Lower lobe of right lung (tissue), 2 donors: ENCODE measurements around the gene CCND1. TPM values are rescaled to one million over a fixed set of nuclear protein-coding genes. Genes with fewer than 3 reads are reported as not detected.
A peak's percentile ranks its signal among the peaks of the same experiment; 100 is the strongest.

Experiments
- ATAC-seq, 2 donors: fragments of 200-7000 bp; cut with Tn5 transposase; one replicate each; pipeline ENCODE4 v1.9.1; 2020 to 2022; ENCODE audit warnings: mild to moderate bottlenecking in 2 of 2, moderate library complexity in 2 of 2
- DNase-seq: peaks from one replicate; pipeline ENCODE4 v3.0.0-alpha.2; 2020
- H3K27ac ChIP-seq: fragments of 200-600 bp; one replicate; pipeline ENCODE4 v1.8.0; 2022
- H3K27me3 ChIP-seq: fragments of 200-600 bp; one replicate; pipeline ENCODE4 v1.8.0; 2022; ENCODE audit warnings: low read depth
- H3K36me3 ChIP-seq: fragments of 200-600 bp; one replicate; pipeline ENCODE4 v1.8.0; 2022; ENCODE audit warnings: mild to moderate bottlenecking
- H3K4me1 ChIP-seq: fragments of 200-600 bp; one replicate; pipeline ENCODE4 v1.8.0; 2022
- H3K4me3 ChIP-seq: fragments of 200-600 bp; one replicate; pipeline ENCODE4 v1.8.0; 2022; ENCODE audit warnings: mild to moderate bottlenecking
- H3K9me3 ChIP-seq: fragments of 200-600 bp; one replicate; pipeline ENCODE4 v1.8.0; 2022
- intact Hi-C: fragments of 100-400 bp; cut with DNase I; formaldehyde crosslinking; loops from one replicate; pipeline ENCODE4 v1.11.0; 2022
- total RNA-seq: library from RNA; stranded (reverse); fragmentation: NEBNext Ultra II Directional; extraction: Animal tissue kit (Norgen Biotek cat#: 25700); gene quantifications from one replicate; pipeline ENCODE4 v1.2.1, GENCODE V29; 2021
- TF ChIP-seq, protein P1 (sequence below): fragments of 200-600 bp; IDR thresholded peaks from one replicate; pipeline ENCODE4 v1.8.0; 2022; ENCODE audit warnings: antibody characterized with exemption, mild to moderate bottlenecking
- donor health status: DM: no; HTN: yes; CAD: no; lungs with severe emphysema.

CCND1 gene
- total RNA-seq, 1 donor from 2014 or later = 202 TPM

DNA sequence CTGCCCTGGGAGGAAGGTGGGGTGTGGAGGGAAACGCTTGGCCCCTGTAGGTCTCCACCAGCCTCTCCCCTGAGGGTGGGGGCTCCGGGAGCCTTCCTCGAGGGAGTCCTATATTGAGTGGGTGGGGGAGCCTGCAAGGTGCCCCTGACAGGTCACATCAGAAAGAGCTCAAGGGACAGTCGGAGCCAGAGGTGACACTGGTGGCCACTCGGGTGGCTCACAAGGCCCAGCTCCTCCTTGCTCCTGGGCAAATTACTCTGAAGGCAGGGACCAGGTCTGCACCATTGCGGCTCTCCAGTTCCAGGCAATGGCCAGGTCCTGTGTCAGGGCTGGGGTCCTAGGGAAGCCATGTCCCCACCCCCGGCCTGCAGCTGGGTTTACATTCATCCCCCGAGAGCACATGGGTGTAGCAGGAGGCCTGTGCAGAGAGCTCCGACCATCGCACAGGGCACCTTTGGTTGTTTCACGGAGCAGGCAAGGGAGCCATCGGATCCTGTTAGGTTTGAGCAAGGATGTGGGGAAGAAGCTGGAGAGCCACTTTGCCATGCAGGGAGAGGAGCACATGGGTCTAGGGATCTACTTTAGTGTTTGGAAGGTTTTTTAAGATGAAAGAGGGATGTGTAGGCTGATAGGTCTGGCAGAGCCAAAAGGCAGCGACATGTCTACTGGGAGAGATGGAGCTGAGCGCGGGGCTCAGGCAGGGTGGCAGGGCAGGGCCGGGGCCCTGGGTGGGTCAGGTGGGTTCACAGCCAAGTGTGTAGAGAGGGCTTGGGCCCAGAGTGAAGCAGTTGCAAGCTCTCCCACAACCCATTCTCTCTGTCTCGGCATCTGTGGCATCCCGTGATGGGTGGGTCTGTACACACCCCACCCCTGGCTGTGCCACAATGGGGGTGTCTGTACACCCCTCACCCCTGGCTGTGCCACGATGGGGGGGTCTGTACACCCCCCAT, 14.8 kb downstream of the CCND1 start:
- DNase-seq = peak; percentile 21
- H3K4me1 ChIP-seq = no peaks in the 10 kb centered on the region
- H3K27me3 ChIP-seq = no peaks in the 10 kb centered on the region
- H3K4me3 ChIP-seq = no peak overlapping the region
- no peak overlapping the region for H3K27ac ChIP-seq
- peaks cover 38% of the 10 kb centered on the region for H3K36me3 ChIP-seq
- intact Hi-C loops = loop anchor here (10.0 kb wide), 1 partner anchor 551 kb away; no protein-coding TSS in a partner anchor
- ATAC-seq = peak; percentile 6 to 31
- TF ChIP-seq, protein P1, sequence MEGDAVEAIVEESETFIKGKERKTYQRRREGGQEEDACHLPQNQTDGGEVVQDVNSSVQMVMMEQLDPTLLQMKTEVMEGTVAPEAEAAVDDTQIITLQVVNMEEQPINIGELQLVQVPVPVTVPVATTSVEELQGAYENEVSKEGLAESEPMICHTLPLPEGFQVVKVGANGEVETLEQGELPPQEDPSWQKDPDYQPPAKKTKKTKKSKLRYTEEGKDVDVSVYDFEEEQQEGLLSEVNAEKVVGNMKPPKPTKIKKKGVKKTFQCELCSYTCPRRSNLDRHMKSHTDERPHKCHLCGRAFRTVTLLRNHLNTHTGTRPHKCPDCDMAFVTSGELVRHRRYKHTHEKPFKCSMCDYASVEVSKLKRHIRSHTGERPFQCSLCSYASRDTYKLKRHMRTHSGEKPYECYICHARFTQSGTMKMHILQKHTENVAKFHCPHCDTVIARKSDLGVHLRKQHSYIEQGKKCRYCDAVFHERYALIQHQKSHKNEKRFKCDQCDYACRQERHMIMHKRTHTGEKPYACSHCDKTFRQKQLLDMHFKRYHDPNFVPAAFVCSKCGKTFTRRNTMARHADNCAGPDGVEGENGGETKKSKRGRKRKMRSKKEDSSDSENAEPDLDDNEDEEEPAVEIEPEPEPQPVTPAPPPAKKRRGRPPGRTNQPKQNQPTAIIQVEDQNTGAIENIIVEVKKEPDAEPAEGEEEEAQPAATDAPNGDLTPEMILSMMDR = no peak
- no peaks in the 10 kb centered on the region for H3K9me3 ChIP-seq

- TF ChIP-seq, protein P1 = no peak
- ATAC-seq (no peak), DNase-seq (peak; percentile 28)
- no peaks in the 10 kb centered on the region for H3K27me3 ChIP-seq
- intact Hi-C loops = loop anchor here (10.0 kb wide), 1 partner anchor 552 kb away; no protein-coding TSS in a partner anchor
- H3K4me1 ChIP-seq = no peaks in the 10 kb centered on the region
- no peaks in the 10 kb centered on the region for H3K9me3 ChIP-seq
- peaks cover 32% of the 10 kb centered on the region for H3K36me3 ChIP-seq
- H3K27ac ChIP-seq = no peak overlapping the region
- H3K4me3 ChIP-seq = no peak overlapping the region
These were observed 15.8 kb downstream of the CCND1 start for GRCh38 chr11:69656536-69657455.

DNA sequence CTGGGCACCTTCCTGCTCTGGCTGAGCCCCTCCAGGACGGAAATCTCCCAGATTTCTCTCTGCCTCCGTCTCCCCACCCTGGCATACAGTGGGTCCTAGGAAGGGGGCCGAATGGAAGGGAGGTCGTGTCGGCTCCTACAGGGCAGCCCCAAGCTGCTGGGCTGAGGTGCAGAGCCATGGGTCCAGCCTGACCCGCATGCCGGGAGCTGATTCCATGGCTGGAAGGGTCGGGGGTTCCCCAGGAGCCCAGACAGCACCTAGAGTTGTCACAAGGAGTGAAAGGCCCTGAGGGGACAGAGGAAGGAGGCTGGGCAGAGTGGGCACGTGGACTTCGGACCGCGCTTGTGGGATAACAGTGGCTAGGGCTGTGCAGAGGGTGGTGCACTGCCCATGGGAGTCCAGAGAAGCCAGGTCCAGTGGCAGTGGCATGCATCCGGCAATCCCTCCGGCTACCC, 16.5 kb downstream of the CCND1 start:
- Histone ChIP-seq H3K9me3 (no peaks in the 10 kb centered on the region), H3K4me3 (no peak overlapping the region), H3K36me3 (peaks cover 25% of the 10 kb centered on the region), H3K4me1 (no peaks in the 10 kb centered on the region), H3K27me3 (no peaks in the 10 kb centered on the region), H3K27ac (no peak overlapping the region)
- intact Hi-C loops = loop anchor here (10.0 kb wide), 1 partner anchor 553 kb away; no protein-coding TSS in a partner anchor
- DNase-seq (peak; percentile 22), ATAC-seq (no peak)
- TF ChIP-seq, protein P1 = no peak

DNA sequence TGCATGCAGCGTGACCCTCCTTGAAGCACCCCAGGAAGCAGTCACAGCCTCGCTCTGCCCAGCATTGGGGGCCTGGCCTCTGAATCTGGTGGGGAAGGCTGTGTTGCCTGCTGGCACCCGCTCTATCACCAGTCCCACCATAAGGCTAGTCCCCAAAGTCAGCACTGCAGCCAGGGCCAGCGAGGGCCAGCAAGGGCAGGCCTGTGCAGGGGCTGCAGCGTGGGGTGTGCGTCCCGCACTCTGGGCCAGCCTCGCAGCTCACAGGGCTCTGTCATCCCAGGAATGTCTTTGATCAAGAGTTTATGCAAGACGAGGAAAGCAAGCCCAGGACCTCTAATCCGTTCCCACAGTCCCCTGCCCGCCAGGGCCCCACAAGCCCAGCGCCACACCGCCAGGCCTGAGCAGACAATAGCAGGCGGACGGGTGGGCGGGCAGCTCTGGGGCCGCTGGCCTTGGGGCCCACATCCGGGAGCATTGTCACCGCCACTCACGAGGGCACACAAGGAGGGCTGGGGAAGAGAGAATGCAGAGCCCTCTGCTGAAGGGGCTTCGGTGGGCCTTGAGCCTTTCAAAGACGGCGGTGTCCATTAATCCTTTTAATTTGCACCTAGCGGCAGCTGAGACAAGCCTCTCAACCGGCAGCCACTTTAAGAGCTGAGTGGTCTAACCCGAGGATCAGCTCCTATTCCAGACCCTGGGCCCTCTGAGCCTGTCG, 17.1 kb downstream of the CCND1 start:
- H3K36me3 ChIP-seq = peaks cover 20% of the 10 kb centered on the region
- no peaks in the 10 kb centered on the region for H3K27me3 ChIP-seq
- intact Hi-C loops = loop anchor here (10.0 kb wide), 1 partner anchor 553 kb away; no protein-coding TSS in a partner anchor
- no peaks in the 10 kb centered on the region for H3K9me3 ChIP-seq
- no peak overlapping the region for H3K4me3 ChIP-seq
- no peak overlapping the region for H3K27ac ChIP-seq
- TF ChIP-seq, protein P1 = no peak
- no peak for ATAC-seq
- no peaks in the 10 kb centered on the region for H3K4me1 ChIP-seq
- peak; percentile 38 for DNase-seq
